ENCODE data around the gene CAPN8.

Gene CAPN8

DNA sequence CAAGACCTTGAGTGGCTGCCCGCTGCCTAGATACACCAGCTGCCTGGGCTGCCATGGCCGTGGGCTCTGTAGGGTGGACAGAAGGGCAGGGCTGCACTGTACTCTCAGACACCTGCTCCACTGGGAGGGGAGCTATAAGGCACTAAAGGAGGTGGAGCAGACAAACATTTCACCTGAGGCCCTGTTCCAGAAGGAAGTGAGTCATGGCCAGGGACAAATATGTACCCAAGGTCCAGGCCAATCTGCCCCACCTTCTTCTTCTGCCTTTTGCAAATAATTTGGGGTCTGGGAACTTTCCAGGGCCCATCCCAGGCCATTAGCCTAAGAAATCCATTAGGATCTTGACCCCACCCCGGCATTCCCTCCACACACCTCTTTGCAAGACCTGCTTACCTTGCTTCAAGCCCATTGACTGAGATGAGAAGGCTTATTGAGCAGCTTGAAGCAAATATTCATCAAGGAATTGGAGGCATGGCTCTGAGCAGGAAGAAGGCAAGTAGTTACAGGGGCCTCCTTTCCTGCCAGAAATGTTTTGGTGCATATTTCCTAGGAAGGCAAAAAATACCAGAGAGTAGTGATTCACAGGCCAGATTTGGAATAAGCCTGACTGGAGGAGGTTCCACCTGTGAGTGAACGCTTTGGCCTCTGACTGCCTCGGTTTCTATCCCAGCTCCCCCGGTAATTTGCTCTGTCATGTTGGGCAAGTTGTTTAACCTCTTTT is at the start of gene CAPN8:
Gene CAPN8 (minus strand): TSS at position 110 of the 721 bp plus-strand sequence. CDS start 55 bp downstream, at position 55.
- no peak for DNase-seq

DNA sequence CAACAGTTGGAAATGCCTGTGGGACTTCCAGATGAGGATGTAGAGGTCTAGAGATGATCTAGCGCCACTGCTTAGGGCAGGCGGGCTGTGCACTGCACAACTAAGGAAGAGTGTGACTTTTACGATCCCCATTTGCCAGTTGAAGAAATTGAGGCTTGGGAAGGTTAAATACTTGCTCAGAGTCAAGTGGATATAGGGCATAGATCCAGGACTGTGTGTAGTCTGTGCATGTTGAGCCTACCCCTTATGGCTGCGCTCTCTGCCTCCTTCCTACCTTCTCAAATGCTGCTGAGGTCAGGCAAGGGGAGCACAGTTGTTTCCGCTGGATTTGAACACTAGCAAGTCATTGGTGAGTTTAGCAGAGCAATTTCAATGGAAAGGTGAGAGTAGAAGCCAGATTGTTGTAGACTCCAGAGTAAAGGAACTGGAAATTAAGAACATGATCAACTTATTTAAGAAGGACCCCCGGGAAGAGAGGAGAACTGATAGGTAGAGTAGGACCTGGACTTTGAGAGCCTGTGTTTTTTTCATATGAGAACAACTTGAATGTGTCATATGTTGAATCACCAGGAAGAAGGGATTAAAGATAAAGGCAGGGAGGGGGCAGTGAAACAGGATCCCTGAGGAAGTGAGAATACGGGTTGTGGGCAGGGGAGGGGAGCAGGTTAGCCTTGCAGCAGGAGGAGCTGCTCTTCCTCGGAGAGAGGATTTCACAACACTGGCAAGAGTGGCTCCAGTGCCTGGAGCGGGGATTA is 49.5 kb upstream of the CAPN8 start:
- DNase-seq, result no peak

DNA sequence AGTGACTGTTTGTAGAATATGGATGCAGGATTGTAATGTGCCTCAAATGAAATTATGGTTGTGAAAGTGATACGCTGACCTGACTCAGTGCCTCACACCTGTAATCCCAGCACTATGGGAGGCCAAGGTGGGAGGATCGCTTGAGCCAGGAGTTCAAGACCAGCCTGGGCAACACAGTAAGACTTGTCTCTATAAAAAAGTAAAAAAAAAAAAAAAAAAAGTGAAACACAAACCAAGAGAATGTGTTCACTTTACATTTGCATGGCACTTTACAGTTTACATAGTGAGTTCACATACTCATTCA is 48.9 kb upstream of the CAPN8 start:
- no peak for DNase-seq

DNA sequence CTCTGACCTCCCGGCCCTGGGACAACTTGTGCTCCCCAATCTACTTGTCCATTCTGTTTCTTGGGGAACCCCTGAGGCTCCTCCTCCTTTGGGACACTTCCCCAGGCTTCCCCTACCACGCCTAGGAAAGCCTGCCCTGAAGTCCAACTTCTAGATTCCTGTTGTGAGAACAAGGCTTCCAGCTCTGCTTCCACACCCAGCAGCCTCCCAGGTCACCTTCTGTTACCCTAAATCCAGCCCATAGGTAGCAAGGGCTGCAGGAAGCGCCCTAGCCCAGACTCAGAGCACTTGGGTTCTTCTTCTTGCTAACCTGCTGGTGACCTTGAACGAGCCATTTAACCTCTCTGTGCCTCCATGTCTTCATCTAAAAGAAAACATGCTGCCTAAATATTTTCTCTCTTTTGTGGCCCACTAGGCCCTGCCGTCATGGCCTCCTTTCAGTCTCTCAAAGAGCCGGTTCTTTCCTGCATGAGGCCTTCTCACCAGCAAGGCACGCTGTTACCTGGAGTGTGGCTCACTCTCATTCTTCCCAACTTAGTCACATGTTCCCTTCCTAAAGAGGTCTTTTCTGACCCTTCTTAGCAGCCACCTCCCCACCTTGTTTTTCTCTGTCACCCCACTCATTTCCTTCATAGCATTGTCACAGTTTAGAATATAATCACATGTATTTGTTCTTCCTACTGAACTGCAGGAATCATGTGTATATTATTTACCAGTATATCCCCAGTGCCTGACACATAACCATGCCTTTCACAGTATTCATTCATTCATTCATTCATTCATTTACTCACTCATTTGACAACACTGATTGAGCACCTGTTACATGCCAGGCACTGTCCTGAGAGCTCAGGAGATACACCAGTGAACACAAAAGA is 48.3 kb upstream of the CAPN8 start:
- DNase-seq, result no peak

DNA sequence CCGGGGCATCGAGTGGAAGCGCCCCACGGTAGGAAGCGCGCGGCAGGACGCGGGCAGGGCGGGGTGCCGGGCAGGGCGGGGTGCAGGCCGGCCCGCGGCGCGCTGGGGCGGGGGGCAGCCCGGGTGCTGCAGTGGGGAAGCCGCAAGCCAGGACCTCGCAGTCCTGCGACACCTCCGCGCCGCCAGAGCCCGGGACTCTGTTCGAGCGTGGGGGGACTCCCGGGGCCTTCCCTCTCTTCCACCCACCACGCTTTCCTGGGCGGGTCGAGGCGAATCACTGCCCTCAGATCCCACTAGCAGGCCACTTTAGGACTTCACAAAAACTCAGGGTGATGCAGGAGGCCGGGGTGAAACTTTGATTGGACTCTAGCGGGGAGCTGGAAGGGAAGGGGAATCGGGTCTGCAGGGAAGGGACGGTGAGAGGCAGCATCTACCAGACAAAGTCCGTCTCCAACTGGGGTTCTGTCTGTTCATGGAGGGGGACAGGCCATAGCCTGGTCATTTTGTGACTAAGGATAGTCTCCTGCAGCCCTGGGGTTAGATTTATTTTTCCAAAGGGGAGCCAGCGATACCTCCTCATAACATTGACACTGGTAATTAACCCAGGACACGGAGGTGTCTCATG is 47.5 kb upstream of the CAPN8 start:
- no peak for DNase-seq

DNA sequence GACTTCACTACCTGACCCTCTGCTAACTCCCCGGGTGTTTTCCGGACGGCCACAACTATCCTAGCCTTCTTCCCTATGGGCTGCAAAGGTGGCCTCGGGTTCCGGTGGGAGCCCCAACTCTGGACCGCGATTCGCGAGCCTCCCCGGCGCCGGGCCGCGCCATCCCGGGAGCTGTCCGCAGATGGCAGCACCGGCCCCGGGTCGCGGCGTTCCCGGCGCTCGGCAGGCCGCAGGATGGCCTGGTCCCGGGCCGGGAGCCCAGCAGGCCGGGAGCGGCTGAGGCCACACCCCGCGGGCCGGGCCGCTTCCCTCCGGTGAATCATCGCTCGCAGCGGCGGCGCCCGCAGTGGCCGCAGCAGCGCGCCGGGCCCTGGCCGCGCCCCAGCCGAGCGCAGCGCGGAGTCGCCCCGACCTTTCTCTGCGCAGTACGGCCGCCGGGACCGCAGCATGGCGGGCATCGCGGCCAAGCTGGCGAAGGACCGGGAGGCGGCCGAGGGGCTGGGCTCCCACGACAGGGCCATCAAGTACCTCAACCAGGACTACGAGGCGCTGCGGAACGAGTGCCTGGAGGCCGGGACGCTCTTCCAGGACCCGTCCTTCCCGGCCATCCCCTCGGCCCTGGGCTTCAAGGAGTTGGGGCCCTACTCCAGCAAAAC is 46.8 kb upstream of the CAPN8 start, which contains the start of gene CAPN2:
Gene CAPN2 (plus strand): TSS at position 346 of the 656 bp plus-strand sequence. CDS start 102 bp downstream, at position 448.
- peak; percentile 61 for DNase-seq

DNA sequence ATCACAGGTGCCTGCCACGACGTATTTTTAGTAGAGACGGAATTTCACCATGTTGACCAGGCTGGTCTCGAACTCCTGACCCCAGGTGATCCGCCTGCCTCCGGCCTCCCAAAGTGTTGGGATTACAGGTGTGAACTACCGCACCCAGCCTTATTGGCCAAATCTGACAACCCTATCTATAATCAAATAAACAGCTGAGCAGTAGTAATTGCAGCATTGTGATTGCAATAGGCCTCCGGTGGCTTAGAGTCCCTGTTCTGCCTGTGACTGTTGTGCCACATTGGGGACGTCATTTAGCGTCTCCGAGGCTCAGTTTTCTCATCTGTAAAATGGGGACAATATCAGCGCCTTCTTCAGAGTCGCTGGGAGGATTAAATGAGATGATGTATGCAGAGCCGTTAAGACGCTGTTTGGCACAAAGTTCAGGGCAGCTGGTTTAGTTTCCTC is 46.3 kb upstream of the CAPN8 start:
- no peak for DNase-seq

DNA sequence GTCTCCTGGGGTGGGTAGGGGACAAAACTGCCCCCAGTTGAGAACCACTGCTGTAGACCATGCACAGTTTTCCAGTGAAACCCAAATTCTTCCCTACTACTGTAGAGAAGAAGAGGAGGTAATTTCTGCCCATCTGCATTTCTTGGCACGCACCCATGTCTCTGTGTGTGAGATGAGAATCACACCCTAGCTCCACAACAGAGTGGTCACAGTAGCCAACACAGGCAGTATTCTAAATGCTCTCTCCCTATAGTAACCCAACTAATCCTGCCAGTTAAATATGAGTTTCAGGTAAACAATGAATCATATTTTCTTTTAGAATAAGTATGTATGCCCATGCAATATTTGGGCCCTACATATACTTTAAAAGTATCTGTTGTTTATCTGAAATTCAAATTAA is 45.7 kb upstream of the CAPN8 start:
- DNase-seq, result no peak

DNA sequence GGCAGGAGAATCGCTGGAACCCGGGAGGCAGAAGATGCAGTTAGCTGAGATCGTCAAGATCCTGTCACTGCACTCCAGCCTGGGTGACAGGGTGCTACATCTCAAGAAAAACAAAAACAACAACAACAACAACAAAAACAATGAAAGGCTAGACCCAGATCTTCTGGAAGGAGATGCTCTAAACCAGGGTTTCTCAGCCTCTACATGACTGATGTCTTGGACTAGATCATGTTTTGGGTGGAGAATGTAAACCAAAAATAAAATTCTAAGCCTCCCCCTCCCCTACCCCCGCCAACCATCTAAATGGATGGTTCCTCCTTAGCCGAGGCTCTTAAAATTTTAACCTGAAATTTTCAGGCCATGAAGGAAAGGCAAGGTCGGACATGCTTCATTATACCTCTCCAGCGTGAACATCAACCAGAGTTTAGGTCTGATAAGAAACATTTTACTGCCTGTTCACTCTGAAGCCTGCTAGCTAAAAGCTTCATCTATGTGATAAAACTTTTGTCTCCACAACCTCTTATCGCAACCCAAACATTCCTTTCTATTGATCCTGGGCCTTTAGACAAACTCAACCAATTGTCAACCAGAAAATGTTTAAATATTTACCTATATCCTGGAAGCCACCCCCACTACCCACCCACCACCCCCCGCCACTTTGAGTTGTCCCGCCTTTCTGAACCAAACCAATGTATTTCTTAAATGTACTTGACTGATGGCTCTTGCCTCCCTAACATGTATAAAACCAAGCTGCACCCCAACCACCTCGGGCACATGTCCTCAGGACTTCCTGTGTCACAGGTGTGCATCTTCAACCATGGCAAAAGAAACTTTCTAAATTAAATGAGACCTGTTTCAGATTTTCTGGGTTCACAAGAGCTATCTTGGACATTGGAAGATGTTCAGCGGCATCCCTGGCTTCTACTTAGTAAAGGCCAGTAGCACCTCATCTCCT is 45.0 kb upstream of the CAPN8 start:
- DNase-seq, result no peak

DNA sequence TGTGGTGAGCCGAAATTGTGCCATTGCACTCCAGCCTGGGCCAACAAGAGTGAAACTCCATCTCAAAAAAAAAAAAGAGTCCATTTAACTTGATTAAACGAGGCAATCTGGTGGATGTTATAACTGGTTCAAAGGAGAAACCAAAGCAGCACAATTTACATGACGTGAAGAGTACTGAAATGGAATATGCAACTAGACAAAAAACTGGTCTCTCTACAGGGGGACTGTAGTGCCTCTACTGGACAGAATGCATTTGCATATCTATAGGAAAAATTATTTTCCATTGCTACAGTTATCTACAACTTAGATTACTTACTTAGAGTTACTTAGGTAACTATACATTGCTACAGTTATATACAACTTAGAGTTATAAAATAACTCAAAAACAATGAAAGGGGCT is 44.1 kb upstream of the CAPN8 start:
- no peak for DNase-seq

DNA sequence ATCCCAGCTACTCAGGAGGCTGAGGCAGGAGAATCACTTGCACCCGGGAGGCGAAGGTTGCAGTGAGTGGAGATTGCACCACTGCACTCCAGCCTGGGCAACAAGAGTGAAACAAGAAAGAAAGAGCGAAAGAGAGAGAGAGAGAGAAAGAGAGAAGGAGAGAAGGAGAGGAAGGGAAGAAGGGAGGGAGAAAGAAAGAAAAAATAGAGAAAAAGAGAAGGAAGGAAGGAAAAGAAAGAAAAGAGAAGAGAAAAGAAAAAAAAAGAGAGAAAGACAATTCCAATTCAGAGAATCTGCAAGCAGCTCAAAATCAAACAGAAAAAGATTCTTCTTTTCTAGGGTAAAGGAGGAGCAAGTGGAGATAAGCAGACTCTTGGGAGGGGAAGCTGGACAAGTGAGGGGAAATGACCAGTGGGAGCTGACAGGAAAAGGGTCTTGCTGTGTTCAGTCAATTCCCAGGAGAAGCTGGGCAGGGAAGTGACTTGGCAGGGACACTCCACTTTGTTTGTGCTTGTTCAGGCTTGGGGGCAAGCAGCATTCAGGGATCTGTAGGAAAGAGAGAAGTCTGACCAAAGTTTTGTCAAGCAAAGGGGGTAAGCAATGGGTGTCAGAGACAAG is 43.3 kb upstream of the CAPN8 start:
- DNase-seq, result no peak

DNA sequence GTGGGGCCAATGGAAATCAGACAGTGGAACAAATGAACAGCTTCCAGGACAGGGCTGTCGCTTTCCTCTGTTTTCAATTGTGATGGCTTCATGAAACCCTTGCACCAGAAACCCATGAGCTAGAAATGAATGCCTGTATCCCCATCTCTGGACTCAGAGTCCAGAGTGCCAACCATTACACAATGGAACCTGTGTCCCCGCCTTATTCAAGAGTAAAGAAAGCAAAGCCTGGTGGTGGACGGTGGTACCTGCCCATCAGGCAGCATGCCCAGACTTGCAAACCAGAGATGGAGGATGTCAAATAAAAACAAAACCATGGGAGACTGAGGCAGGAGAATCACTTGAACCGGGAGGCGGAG is 42.5 kb upstream of the CAPN8 start:
- DNase-seq, result no peak

DNA sequence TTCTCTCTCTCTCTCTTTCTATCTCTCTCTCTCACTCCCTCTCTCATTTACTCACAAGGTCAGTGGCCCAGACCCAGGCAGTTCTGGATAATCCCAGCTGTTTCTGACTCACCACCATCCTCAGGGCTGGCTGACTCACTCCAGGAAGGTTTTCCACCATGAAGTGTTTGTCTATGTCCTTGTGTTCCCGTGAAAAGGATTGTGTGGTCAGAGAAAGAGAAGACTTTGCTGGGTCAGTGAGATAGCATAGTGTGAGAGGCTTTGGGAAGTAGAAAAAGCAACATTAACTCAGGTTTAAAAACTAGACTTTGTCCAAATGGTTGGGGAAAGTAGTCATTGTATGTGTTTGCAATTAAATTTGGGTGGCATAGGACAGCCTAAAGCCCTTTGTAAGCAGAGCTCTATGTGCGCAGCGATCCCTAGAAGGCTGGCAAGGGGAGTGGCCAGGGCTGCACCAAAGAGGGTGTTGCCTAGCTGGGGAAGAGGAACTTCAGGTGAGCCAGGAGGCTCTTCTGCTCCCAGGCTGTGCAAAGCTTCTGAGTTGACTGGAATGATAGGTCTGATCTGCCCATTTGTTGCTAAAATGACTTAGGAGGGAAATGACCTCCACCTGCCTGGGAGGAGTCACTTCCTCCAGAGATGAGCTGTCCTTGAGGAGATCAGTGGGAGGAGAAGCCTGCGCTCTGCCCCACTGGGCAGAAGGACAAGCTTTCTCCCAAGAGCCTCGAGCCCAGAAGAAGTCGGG is 41.9 kb upstream of the CAPN8 start:
- DNase-seq, result no peak

DNA sequence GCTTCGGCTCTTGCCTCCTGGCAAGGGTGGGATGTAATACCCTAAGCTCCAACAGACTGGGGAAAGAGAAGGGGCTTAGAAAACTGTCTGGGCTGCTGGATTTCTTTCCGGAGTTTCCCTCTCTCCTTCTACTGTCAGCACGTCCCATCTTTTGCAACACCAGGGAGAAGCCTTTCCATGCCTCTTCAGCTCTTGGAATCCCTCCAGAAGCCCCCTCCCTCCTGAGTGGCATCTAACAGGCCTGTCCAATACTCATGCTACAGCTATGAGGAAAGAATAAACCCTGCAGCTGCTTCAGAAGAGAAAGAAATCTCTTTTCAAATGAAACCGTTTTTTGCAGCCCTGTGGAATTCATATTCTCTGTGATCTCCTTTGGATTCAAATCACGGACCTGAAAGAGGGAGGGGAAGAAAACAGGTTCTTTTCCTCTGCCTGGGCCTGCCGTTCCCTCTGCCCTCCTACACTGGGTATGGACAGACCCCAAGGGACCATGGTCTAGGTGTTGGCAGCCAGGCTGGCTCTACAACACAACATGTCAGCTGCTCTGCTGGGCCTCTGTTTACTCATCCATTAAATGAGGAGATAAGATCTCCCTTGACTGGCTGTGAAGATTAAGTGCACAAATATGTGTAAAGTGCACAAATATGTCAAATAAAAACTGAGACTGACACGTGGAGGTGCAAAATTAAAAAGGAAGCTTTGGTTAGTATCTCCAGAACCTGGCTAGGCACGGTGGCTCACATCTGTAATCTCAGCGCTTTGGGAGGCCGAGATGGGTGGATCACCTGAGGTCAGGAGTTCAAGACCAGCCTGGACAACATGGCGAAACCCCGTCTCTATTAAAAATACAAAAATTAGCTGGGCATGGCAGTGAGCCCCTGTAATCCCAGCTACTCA is 40.8 kb upstream of the CAPN8 start:
- peak; percentile 47 for DNase-seq

DNA sequence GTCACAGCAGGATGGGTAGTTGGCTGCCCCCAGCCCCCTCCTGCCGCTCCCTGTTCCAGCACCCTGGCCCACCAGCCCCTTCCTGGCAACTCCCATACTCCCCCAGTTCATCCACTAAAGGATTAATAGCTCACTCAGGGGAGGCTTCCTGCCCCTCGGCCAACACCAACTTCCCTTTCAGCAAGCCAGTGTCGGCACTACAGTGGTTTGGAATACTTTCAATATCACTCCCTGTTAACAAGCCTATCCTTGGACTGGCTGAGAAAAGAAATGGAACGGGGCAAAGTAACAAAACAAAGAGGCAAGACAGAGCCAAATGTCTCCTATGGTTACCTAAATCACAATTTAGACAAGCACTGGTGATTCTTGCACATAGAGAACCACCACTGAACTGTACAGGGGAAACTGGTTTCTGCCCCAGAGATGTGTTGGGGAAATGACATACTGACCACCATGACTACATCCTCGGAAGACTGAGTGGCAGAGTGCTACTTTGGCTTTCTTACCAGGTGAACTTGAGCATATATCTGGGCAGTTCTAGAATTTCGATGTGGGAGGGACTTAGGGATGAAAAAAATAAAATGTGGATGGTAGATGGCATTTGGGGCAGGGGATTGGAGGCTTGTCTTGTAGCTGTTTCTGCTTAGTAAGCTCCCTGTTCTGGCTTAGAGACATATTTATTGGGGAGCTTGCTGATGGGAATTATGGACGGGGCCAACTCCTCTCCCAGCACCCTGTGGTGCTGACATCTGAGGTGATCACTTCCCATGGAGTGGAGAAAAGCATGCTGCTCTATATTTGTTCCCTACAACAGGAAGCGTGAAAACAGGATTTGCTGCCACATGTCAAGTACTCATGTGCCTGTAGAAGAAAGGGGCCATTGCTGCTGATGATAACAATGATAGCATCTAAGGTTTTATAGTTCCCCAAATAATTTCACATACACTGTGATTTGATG is 39.7 kb upstream of the CAPN8 start:
- no peak for DNase-seq

DNA sequence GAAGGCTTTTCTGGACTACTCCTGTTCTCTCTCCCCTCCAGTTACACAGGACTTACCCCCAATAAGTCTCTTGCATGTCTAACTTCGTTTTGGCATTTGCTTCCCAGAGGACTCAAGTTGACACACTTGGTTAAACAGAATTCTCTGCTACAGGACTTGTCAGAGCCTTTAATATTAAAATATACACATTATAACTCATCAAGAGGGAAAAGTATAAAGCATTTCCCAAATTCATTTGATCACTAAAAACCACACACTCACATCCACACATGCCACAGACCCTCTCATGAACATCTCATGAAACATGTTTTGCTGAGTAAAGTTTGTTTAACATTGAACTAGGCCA is 38.1 kb upstream of the CAPN8 start:
- no peak for DNase-seq

DNA sequence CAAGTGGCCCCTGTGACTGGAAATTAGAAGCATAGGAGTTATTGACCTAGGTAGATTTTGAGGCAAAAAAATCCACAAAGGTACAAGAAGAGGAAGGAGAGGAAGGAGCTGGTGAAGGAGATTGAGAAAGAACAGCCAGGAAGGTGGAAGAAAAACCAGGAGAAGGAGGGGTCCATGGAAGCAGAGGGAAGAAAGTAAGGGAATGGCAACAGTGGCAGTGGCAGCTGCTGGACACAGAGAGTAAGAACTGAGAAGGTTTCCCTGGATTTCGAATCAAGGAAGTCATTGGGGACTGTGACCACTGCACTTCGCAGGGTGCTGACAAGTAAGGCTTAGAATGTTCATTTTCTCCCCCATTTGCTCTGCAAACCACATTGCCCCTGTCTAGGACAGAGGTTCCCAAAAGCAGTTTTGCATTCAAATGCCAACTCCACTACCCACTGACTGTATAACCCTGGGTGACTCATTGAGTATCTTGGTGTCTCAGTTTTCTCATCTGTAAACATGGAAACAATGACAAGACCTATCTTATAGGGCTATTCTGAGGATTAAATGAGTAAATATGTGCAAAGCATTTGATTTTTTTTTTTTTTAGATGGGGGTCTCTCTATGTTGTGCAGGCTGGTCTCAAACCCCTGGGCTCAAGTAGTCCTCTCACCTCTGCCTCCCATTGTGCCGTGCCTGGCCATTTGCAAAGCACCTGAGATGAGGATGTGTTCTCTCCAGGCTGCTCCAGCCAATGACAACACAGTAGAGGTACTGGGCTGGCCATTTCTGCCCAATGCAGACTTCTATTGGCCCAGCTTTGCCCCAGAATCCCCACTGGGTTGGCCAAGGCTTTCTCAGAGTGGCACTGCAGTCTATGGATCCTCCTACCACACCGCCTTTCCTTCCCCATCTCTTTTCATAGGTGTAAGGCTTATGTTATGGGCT is 37.5 kb upstream of the CAPN8 start:
- DNase-seq, result no peak

Measured in NCI-H1436 (cell line).